MM.1S (cell line): Measurements from ENCODE around the gene POC5.

Experiments used
- CTCF ChIP-seq: fragments of 300-600 bp; sonication (generic); IDR thresholded peaks from 2 replicates; pipeline ENCODE4 v1.5.1; 2016; ENCODE audit warnings: antibody characterized with exemption, low read length, mixed read lengths
- EZH2 ChIP-seq: fragments of 300-600 bp; sonication (generic); optimal IDR thresholded peaks from 2 replicates; pipeline ENCODE3; 2017; ENCODE audit warnings: low read depth, mild to moderate bottlenecking, antibody characterized with exemption, low read length, mixed read lengths
- EZH2phosphoT487 ChIP-seq: fragments of 300-600 bp; sonication (generic); IDR thresholded peaks from 2 replicates; pipeline ENCODE4 v1.6.1; 2018; ENCODE audit warnings: antibody characterized with exemption, low read length

- TF ChIP-seq CTCF = no peak
- no peak for TF ChIP-seq EZH2
- no peak for TF ChIP-seq EZH2phosphoT487
These were observed 90.3 kb downstream of the POC5 start for GRCh38 chr5:75626959-75627358.
